Stimulated activated CD8-positive, alpha-beta memory T cell treated with anti-CD3 and anti-CD28 coated beads, Interleukin-4, amount 100 ng/mL, for 1 hour (primary cell): Measurements from ENCODE around the gene MTARC1.
A peak's percentile ranks its signal among the peaks of the same experiment; 100 is the strongest.

Experiments
- DNase-seq, 2 donors: peaks; one replicate each; pipeline ENCODE4 v3.0.0-alpha.2; 2020; ENCODE audit warnings: low read depth in 2 of 2, low spot score in 1 of 2

Gene MTARC1

GRCh38 chr1:220804202-220804586, 17.5 kb downstream of the MTARC1 start:
- no peak for DNase-seq

- no peak for DNase-seq
Measured at GRCh38 chr1:220806408-220806807, 19.7 kb downstream of the MTARC1 start.

- DNase-seq: no peak
Measured at GRCh38 chr1:220807726-220808125, 21.0 kb downstream of the MTARC1 start.

GRCh38 chr1:220808345-220809186, 21.9 kb downstream of the MTARC1 start:
- DNase-seq: no peak

GRCh38 chr1:220809187-220809550, 22.5 kb downstream of the MTARC1 start:
- DNase-seq: no peak

GRCh38 chr1:220809704-220810103, 23.0 kb downstream of the MTARC1 start:
- no peak for DNase-seq

- peak; percentile 16 to 27 for DNase-seq
Measured at GRCh38 chr1:220810179-220810653, 23.5 kb downstream of the MTARC1 start.

- no peak for DNase-seq
Measured at GRCh38 chr1:220810963-220811362, 24.2 kb downstream of the MTARC1 start.

GRCh38 chr1:220811695-220812094, 25.0 kb downstream of the MTARC1 start:
- no peak for DNase-seq

- DNase-seq: no peak
Measured at GRCh38 chr1:220812308-220812707, 25.6 kb downstream of the MTARC1 start.

GRCh38 chr1:220813013-220813412, 26.3 kb downstream of the MTARC1 start:
- no peak for DNase-seq

GRCh38 chr1:220815409-220815808, 28.7 kb downstream of the MTARC1 start:
- DNase-seq: no peak

- DNase-seq: no peak
Measured at GRCh38 chr1:220817907-220818306, 31.2 kb downstream of the MTARC1 start.

- DNase-seq: no peak
Measured at GRCh38 chr1:220818421-220819173, 31.9 kb downstream of the MTARC1 start.

GRCh38 chr1:220819467-220820026, 32.8 kb downstream of the MTARC1 start:
- no peak for DNase-seq

GRCh38 chr1:220824031-220824989, 37.6 kb downstream of the MTARC1 start:
- DNase-seq: no peak

GRCh38 chr1:220825819-220826551, 39.3 kb downstream of the MTARC1 start:
- DNase-seq: no peak

GRCh38 chr1:220826729-220827128, 40.0 kb downstream of the MTARC1 start:
- DNase-seq: no peak

- no peak for DNase-seq
Measured at GRCh38 chr1:220827445-220828178, 40.9 kb downstream of the MTARC1 start.

- no peak for DNase-seq
Measured at GRCh38 chr1:220828179-220828490, 41.4 kb downstream of the MTARC1 start.
